ENCODE results near the gene NPY5R.

The NPY5R gene

GRCh38 chr4:163378661-163379060 is 35.0 kb downstream of the NPY5R start:
- Histone ChIP-seq H3K4me2 (ENCODE audit: insufficient read depth, low read length) (no peak overlapping the region), H3K9me3 (ENCODE audit: insufficient read depth, low read length, severe bottlenecking) (no peaks in the 10 kb centered on the region), H3K9ac (ENCODE audit: low read depth, low read length) (no peak overlapping the region), H4K20me1 (ENCODE audit: insufficient read depth, low read length) (no peaks in the 10 kb centered on the region), H3K27ac (ENCODE audit: low read length) (no peak overlapping the region), H2AFZ (ENCODE audit: low read depth, low read length) (no peak overlapping the region), H3K36me3 (ENCODE audit: insufficient read depth, low read length) (no peaks in the 10 kb centered on the region), H3K4me1 (ENCODE audit: insufficient read depth, low read length) (no peaks in the 10 kb centered on the region), H3K4me3 (ENCODE audit: low read depth in 1 of 2, low read length in 2 of 2) (no peak overlapping the region), H3K79me2 (ENCODE audit: insufficient read depth, low read length) (no peaks in the 10 kb centered on the region), H3K27me3 (ENCODE audit: insufficient read depth, low read length, poor library complexity) (no peaks in the 10 kb centered on the region)
- TF ChIP-seq CTCF (IDR thresholded peaks at IDR 0.05; ENCODE audit: borderline replicate concordance, extremely low read depth, low read length, poor library complexity, severe bottlenecking): no peak
- TF ChIP-seq EZH2 (IDR thresholded peaks at IDR 0.05; ENCODE audit: borderline replicate concordance, low read depth, low read length, severe bottlenecking): no peak
- DNase-seq (no peak), ATAC-seq (ENCODE audit: insufficient read depth, low read depth) (no peak)

GRCh38 chr4:163380703-163381102 is 37.0 kb downstream of the NPY5R start:
- no peak overlapping the region for H3K4me3 ChIP-seq (ENCODE audit: low read depth in 1 of 2, low read length in 2 of 2)
- H3K27ac ChIP-seq (ENCODE audit: low read length): no peak overlapping the region
- H3K4me2 ChIP-seq (ENCODE audit: insufficient read depth, low read length): no peak overlapping the region
- TF ChIP-seq EZH2 (IDR thresholded peaks at IDR 0.05; ENCODE audit: borderline replicate concordance, low read depth, low read length, severe bottlenecking): no peak
- no peak for TF ChIP-seq CTCF (IDR thresholded peaks at IDR 0.05; ENCODE audit: borderline replicate concordance, extremely low read depth, low read length, poor library complexity, severe bottlenecking)
- no peaks in the 10 kb centered on the region for H3K9me3 ChIP-seq (ENCODE audit: insufficient read depth, low read length, severe bottlenecking)
- H3K27me3 ChIP-seq (ENCODE audit: insufficient read depth, low read length, poor library complexity): no peaks in the 10 kb centered on the region
- H3K36me3 ChIP-seq (ENCODE audit: insufficient read depth, low read length): no peaks in the 10 kb centered on the region
- DNase-seq (no peak), ATAC-seq (ENCODE audit: insufficient read depth, low read depth) (no peak)
- no peak overlapping the region for H3K9ac ChIP-seq (ENCODE audit: low read depth, low read length)
- no peaks in the 10 kb centered on the region for H4K20me1 ChIP-seq (ENCODE audit: insufficient read depth, low read length)
- H3K4me1 ChIP-seq (ENCODE audit: insufficient read depth, low read length): no peaks in the 10 kb centered on the region
- H3K79me2 ChIP-seq (ENCODE audit: insufficient read depth, low read length): no peaks in the 10 kb centered on the region
- H2AFZ ChIP-seq (ENCODE audit: low read depth, low read length): no peak overlapping the region

GRCh38 chr4:163382178-163382869 is 38.6 kb downstream of the NPY5R start:
- DNase-seq (no peak), ATAC-seq (ENCODE audit: insufficient read depth, low read depth) (no peak)
- Histone ChIP-seq H3K4me1 (ENCODE audit: insufficient read depth, low read length) (no peaks in the 10 kb centered on the region), H3K4me3 (ENCODE audit: low read depth in 1 of 2, low read length in 2 of 2) (no peak overlapping the region), H3K27me3 (ENCODE audit: insufficient read depth, low read length, poor library complexity) (no peaks in the 10 kb centered on the region), H3K79me2 (ENCODE audit: insufficient read depth, low read length) (no peaks in the 10 kb centered on the region), H3K27ac (ENCODE audit: low read length) (no peak overlapping the region), H3K4me2 (ENCODE audit: insufficient read depth, low read length) (no peak overlapping the region), H3K9me3 (ENCODE audit: insufficient read depth, low read length, severe bottlenecking) (no peaks in the 10 kb centered on the region), H3K36me3 (ENCODE audit: insufficient read depth, low read length) (no peaks in the 10 kb centered on the region), H4K20me1 (ENCODE audit: insufficient read depth, low read length) (no peaks in the 10 kb centered on the region), H3K9ac (ENCODE audit: low read depth, low read length) (no peak overlapping the region), H2AFZ (ENCODE audit: low read depth, low read length) (no peak overlapping the region)
- no peak for TF ChIP-seq EZH2 (IDR thresholded peaks at IDR 0.05; ENCODE audit: borderline replicate concordance, low read depth, low read length, severe bottlenecking)
- no peak for TF ChIP-seq CTCF (IDR thresholded peaks at IDR 0.05; ENCODE audit: borderline replicate concordance, extremely low read depth, low read length, poor library complexity, severe bottlenecking)

Data from DND-41 (cell line).